ENCODE results near the gene RPS27A.
A peak's percentile ranks its signal among the peaks of the same experiment; 100 is the strongest.

Gene RPS27A

DNA sequence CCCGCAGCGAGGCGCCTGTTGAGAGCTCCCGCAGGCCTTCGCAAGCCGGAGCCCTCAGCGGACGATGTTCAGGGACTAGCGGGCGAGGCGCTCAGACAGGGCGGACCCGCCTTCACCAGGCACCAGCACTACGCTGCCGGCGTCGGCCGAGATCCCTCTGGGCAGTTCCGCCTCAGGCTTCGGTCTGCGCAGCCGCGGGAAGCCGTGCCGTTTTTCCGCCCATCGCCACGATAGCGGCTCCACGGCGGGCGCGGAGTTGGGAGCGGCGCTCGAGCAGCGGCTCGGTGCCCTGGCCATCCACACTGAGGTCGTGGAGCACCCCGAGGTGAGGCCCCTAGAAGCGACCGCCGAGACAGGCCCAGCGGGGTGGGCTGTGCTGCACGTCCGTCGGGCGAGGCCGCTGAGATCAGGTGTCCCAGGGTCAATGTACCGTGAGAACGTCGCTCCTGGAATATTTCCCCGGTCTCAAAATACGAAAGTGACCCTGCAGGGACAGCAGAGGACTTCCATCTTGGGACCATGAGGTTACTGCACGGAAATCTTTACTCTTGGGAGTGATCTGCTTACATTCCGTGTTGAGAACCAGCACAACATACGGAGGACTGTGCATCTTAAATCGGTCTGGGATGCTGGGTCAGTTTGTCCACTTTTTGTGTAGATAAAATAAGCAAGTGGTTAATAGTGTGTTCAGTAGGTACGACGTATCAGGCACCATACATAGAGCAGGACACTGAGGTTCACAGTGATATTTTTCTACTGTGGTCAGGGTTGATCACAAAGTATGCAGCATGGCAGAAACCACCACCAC lies 49.8 kb downstream of the RPS27A start:
- CTCF ChIA-PET, result no interaction called here
- TF ChIP-seq, protein P1, sequence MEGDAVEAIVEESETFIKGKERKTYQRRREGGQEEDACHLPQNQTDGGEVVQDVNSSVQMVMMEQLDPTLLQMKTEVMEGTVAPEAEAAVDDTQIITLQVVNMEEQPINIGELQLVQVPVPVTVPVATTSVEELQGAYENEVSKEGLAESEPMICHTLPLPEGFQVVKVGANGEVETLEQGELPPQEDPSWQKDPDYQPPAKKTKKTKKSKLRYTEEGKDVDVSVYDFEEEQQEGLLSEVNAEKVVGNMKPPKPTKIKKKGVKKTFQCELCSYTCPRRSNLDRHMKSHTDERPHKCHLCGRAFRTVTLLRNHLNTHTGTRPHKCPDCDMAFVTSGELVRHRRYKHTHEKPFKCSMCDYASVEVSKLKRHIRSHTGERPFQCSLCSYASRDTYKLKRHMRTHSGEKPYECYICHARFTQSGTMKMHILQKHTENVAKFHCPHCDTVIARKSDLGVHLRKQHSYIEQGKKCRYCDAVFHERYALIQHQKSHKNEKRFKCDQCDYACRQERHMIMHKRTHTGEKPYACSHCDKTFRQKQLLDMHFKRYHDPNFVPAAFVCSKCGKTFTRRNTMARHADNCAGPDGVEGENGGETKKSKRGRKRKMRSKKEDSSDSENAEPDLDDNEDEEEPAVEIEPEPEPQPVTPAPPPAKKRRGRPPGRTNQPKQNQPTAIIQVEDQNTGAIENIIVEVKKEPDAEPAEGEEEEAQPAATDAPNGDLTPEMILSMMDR (IDR thresholded peaks at IDR 0.05; ENCODE audit: control extremely low read depth, extremely low read depth, low read depth, missing control alignments), result no peak
- peak; percentile 90 for DNase-seq (ENCODE audit: extremely low spot score)

GRCh38 chr2:55283083-55283482 lies 50.6 kb downstream of the RPS27A start:
- TF ChIP-seq, protein P1 (IDR thresholded peaks at IDR 0.05; ENCODE audit: control extremely low read depth, extremely low read depth, low read depth, missing control alignments), result no peak
- CTCF ChIA-PET, result interaction anchor here (1.0 kb wide), 1 partner anchor 236 kb away, joined by 3 read pairs; no protein-coding TSS in a partner anchor
- DNase-seq (ENCODE audit: extremely low spot score), result no peak
- POLR2A ChIA-PET, result no interaction called here

More for the DNA sequence above, 49.8 kb downstream of the RPS27A start:
- POLR2A ChIA-PET, result no interaction called here

Measured in GM10248 (cell line).